Measurements from ENCODE around the gene ZNF268. TPM values are rescaled to one million over a fixed set of nuclear protein-coding genes. Genes with fewer than 3 reads are reported as not detected.

Gene ZNF268
- total RNA-seq, 4 donors from 2014 or later = 13.9 to 31.9 (median 18.6) TPM

- WGBS, 2 donors = 80 to 83% methylated on average over 11 to 14 of the region's 18 CpGs
- H3K27ac ChIP-seq = no peak overlapping the region
- TF ChIP-seq EP300 (IDR thresholded peaks at IDR 0.05) (no peak), CTCF (IDR thresholded peaks at IDR 0.05) (no peak), POLR2A (IDR thresholded peaks at IDR 0.05) (no peak)
- H3K4me1 ChIP-seq = no peaks in the 10 kb centered on the region
- no peaks in the 10 kb centered on the region for H3K36me3 ChIP-seq
- DNase-seq (ENCODE audit: low spot score in 2 of 2) = no peak
- no peak overlapping the region for H3K4me3 ChIP-seq
- no peaks in the 10 kb centered on the region for H3K27me3 ChIP-seq
- peaks cover 0 to 91% (median 0%) of the 10 kb centered on the region in 4 donors for H3K9me3 ChIP-seq
These were observed 52.8 kb downstream of the ZNF268 start for GRCh38 chr12:133233993-133234564.

- no peaks in the 10 kb centered on the region for H3K4me1 ChIP-seq
- H3K9me3 ChIP-seq = peaks cover 0 to 87% (median 0%) of the 10 kb centered on the region in 4 donors
- H3K27me3 ChIP-seq = no peaks in the 10 kb centered on the region
- TF ChIP-seq EP300 (IDR thresholded peaks at IDR 0.05) (no peak), POLR2A (IDR thresholded peaks at IDR 0.05) (no peak), CTCF (IDR thresholded peaks at IDR 0.05) (no peak)
- 70 to 72% methylated on average over 19 to 20 of the region's 20 CpGs for WGBS, 2 donors
- H3K27ac ChIP-seq = no peak overlapping the region
- no peak overlapping the region for H3K4me3 ChIP-seq
- H3K36me3 ChIP-seq = no peaks in the 10 kb centered on the region
- no peak for DNase-seq (ENCODE audit: low spot score in 2 of 2)
These were observed 53.7 kb downstream of the ZNF268 start for GRCh38 chr12:133234971-133235370.

- Histone ChIP-seq H3K27me3 (no peaks in the 10 kb centered on the region), H3K4me1 (no peaks in the 10 kb centered on the region), H3K36me3 (no peaks in the 10 kb centered on the region), H3K9me3 (peaks cover 0 to 84% (median 0%) of the 10 kb centered on the region in 4 donors), H3K4me3 (no peak within 1 kb of the TSS), H3K27ac (no peak within 1 kb of the TSS)
- TF ChIP-seq CTCF (IDR thresholded peaks at IDR 0.05) = no peak
- no peak for TF ChIP-seq EP300 (IDR thresholded peaks at IDR 0.05)
- TF ChIP-seq POLR2A (IDR thresholded peaks at IDR 0.05) = no peak
- no peak for DNase-seq (ENCODE audit: low spot score in 2 of 2)
- WGBS, 2 donors = 56 to 58% methylated on average over 28 to 38 of the region's 61 CpGs
These were observed 54.3 kb downstream of the ZNF268 start, which contains the start of gene ANHX for GRCh38 chr12:133235401-133236112. ANHX (minus strand) TSS chr12:133235877; CDS start chr12:133234356, 1,521 bp downstream.

GRCh38 chr12:133236144-133236543, 54.8 kb downstream of the ZNF268 start:
- DNase-seq (ENCODE audit: low spot score in 2 of 2) = no peak
- Histone ChIP-seq H3K4me1 (no peaks in the 10 kb centered on the region), H3K9me3 (peaks cover 0 to 78% (median 0%) of the 10 kb centered on the region in 4 donors), H3K27me3 (no peaks in the 10 kb centered on the region), H3K36me3 (no peaks in the 10 kb centered on the region), H3K4me3 (no peak overlapping the region), H3K27ac (no peak overlapping the region)
- 66 to 79% methylated on average over 6 to 20 of the region's 44 CpGs for WGBS, 2 donors
- TF ChIP-seq POLR2A (IDR thresholded peaks at IDR 0.05) = no peak
- TF ChIP-seq CTCF (IDR thresholded peaks at IDR 0.05) = no peak
- TF ChIP-seq EP300 (IDR thresholded peaks at IDR 0.05) = no peak

GRCh38 chr12:133236556-133236955, 55.3 kb downstream of the ZNF268 start:
- TF ChIP-seq POLR2A (IDR thresholded peaks at IDR 0.05) = no peak
- TF ChIP-seq EP300 (IDR thresholded peaks at IDR 0.05) = no peak
- no peak for TF ChIP-seq CTCF (IDR thresholded peaks at IDR 0.05)
- no peak for DNase-seq (ENCODE audit: low spot score in 2 of 2)
- H3K4me1 ChIP-seq = no peaks in the 10 kb centered on the region
- no peak overlapping the region for H3K4me3 ChIP-seq
- 88 to 93% methylated on average over 12 of the region's 12 CpGs for WGBS, 2 donors
- no peaks in the 10 kb centered on the region for H3K27me3 ChIP-seq
- H3K9me3 ChIP-seq = peaks cover 0 to 74% (median 0%) of the 10 kb centered on the region in 4 donors
- no peaks in the 10 kb centered on the region for H3K36me3 ChIP-seq
- H3K27ac ChIP-seq = no peak overlapping the region
